HepG2 (cell line): ENCODE measurements around the gene FBXO9. TPM values are rescaled to one million over a fixed set of nuclear protein-coding genes. Genes with fewer than 3 reads are reported as not detected.

Experiments
- HOMEZ ChIP-seq: IDR thresholded peaks from 2 replicates; pipeline ENCODE4 v1.6.1; 2016; ENCODE audit warnings: low read depth
- POLR2AphosphoS2 ChIP-seq: IDR thresholded peaks from 2 replicates; pipeline ENCODE4 v1.6.1; 2011; ENCODE audit warnings: low read depth, low read length, improper control_type of control experiment
- ZNF318 ChIP-seq: sonication (generic); formaldehyde crosslinking; IDR thresholded peaks from 2 replicates; pipeline ENCODE4 v1.4.0; 2020; ENCODE audit warnings: mild to moderate bottlenecking, missing genetic modification reagents
- polyA plus RNA-seq, 8 experiments: library from polyadenylated mRNA; depleted of rRNA in 3 of 8; stranded (reverse) in 7 of 8; unstranded in 1 of 8; fragments of >200 nt; fragmentation: Illumina TruSeq in 4 of 8; extraction: Trizol in 4 of 8; gene quantifications; 2 replicates each; pipeline versions ENCODE4 v1.2.1 to v1.2.3, GENCODE V29; 2011 to 2016; ENCODE audit warnings: low read depth in 4 of 8, missing spikeins in 1 of 8, mixed read lengths in 1 of 8; ENCODE audit not compliant: insufficient read depth in 1 of 8
- total RNA-seq, 5 experiments: library from RNA; depleted of rRNA; stranded (reverse); fragments of >200 nt; fragmentation: Illumina TruSeq; extraction: Trizol; gene quantifications; 2 replicates each; pipeline ENCODE4 v1.2.3, GENCODE V29; 2016; ENCODE audit warnings: low read depth in 1 of 5

Gene FBXO9
- total and polyA plus RNA-seq, 2 of the 13 experiments (the other 11 are each of a cell fraction or from before 2014, with no cell fraction given): 64.3 to 98.4 TPM

- TF ChIP-seq ZNF318 (CRISPR knock-in tag) (no peak), POLR2AphosphoS2 (no peak), HOMEZ (CRISPR knock-in tag) (no peak)
Observed at GRCh38 chr6:53028467-53028866, 36.7 kb upstream of the FBXO9 start (continued).
